LNCaP clone FGC (cell line): ENCODE results near the gene POLL.

Experiments used
- DNase-seq: peaks from one replicate; pipeline ENCODE4 v3.0.0-alpha.2; 2011; ENCODE audit warnings: low read depth
- H3K4me3 ChIP-seq: 2 replicates; pipeline ENCODE4 v1.5.1; 2011; ENCODE audit warnings: mild to moderate bottlenecking, low read depth, low read length, control low read depth
- CTCF ChIP-seq: IDR thresholded peaks from 2 replicates; pipeline ENCODE4 v1.5.1; 2012; ENCODE audit warnings: mild to moderate bottlenecking; ENCODE audit not compliant: control insufficient read depth, insufficient read depth; ENCODE audit errors: extremely low read depth

The POLL gene

DNA sequence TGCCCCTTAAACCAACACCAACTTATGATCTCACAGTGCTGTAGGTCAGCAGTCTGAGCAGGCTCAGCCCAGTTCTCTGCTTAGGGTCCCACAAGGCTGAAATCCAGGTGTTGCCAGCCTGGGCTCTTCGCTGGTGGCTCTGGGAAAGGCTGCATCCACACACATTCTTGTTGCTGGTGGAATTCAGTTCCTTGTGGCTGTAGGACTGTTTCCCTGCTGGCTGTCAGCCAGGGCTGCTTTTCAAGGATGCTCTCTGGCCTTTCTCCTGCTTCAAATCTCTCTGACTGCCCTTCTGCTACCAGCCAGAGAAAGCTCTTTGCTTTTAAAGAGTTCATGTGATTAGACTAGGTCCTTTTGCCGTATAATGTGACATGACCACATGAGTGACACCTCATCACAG is 15.3 kb downstream of the POLL start:
- H3K4me3 ChIP-seq, result no peak overlapping the region
- DNase-seq, result no peak
- no peak for TF ChIP-seq CTCF

- H3K4me3 ChIP-seq, result no peak overlapping the region
- no peak for TF ChIP-seq CTCF
- DNase-seq, result no peak
These were observed 15.9 kb downstream of the POLL start for GRCh38 chr10:101572126-101572525.

GRCh38 chr10:101571271-101571925 is 16.7 kb downstream of the POLL start:
- no peak for TF ChIP-seq CTCF
- no peak for DNase-seq
- H3K4me3 ChIP-seq, result no peak overlapping the region

DNA sequence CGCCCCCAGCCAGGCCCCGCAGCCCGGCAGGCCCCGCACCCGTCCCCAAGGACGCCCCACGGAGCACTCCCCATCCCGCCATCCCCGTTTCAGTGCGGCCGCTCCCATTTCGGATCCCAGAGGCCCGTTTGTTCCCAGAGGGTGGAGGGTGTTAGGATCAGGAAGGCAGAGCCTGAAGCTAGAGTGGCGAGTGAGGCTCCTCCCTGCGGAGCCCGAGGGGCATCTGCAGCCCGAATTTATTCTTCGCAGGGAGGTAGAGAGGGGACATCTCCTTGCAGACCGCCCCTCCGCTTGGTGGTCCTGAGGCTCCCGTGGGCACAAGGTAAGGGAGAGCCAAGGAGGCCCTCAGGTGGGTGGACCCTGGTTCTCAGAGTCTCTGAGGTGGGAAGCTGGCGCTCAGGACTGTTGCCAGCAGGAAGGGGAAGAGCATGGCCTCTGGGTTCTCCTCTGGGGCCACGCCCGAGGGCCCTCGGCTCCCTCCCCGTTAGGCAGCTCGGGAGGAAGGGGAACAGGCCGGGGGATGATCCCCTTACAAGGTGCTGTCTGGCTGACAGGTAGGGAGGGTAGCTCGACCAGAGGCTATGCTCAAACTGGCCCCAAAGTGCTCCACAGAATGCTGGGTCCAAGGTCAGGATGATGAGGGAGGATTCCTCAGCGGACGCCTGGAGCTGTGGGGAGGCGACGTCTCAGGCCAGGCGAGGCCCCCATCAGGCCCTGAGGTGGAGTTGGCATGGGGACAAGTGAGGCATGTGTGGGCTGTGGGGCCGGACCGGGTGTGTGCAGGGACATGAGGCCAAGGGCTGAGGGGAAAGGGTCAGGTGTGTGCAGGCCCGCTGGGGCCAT is 17.4 kb downstream of the POLL start:
- H3K4me3 ChIP-seq, result peak overlapping the region; percentile 48
- no peak for TF ChIP-seq CTCF
- DNase-seq, result no peak

DNA sequence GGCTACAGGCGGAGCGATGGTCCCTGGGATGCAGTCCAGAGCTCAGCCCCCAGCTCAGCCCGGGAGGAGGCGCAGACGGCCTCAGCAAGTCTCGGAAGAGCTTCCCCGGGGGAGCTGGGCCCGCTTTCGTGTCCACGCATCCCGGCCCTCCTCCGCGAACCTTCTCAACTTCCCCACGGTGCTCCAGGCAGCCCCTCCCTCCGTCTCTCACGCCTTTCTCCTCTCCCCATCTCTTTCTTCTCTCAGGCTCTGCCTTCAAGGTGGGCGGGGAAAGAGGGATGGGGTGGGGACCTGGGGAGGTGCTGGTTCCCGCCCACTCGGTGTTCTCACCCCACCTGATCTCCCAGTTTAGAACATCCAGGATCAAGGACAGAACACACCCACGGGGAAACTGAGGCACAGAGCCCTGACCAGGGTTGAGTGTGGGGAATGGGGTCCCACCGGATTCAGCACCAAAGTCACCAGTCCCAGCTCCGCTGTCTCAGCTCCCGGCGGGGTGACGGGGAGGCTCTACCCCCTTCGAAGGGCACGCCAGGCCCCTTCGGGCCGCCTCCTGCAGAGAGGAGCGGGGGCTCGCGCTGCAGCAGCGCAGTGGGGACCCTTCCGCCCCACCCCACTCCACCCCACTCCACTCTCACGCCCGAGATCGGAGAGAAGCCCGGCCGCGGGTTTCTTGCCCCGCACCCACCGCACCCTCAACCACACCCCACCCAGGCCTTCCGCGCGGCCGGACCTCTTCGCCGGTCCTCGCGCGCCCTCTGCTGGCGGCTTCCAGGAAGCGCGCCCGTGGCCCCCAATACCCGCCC is 18.2 kb downstream of the POLL start:
- DNase-seq, result no peak
- peak; percentile 88 for TF ChIP-seq CTCF
- peak overlapping the region; percentile 48 for H3K4me3 ChIP-seq

DNA sequence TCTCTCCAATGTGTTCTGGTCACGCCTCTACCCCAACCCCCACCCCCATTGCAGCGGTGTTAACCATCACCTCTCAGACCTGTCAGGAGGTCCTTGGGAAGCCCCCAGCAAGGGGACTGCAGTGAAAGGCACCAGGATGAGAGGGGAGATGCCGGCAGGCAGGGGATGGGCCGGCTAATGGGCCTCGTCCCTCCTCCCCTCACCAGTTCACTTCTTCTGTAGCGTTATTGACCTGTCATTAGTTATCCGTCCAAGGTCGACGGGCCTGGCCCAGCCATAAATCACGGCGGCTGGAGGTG is 18.8 kb downstream of the POLL start:
- H3K4me3 ChIP-seq, result no peak overlapping the region
- DNase-seq, result no peak
- TF ChIP-seq CTCF, result no peak
